ENCODE data around the gene ARFGEF2.

GRCh38 chr20:48903705-48904104 is 17.8 kb upstream of the ARFGEF2 start:
- no peak for TF ChIP-seq POLR2A (IDR thresholded peaks at IDR 0.05)
- TF ChIP-seq CTCF (IDR thresholded peaks at IDR 0.05): no peak
